Measurements from ENCODE around the gene MBD3.

DNA sequence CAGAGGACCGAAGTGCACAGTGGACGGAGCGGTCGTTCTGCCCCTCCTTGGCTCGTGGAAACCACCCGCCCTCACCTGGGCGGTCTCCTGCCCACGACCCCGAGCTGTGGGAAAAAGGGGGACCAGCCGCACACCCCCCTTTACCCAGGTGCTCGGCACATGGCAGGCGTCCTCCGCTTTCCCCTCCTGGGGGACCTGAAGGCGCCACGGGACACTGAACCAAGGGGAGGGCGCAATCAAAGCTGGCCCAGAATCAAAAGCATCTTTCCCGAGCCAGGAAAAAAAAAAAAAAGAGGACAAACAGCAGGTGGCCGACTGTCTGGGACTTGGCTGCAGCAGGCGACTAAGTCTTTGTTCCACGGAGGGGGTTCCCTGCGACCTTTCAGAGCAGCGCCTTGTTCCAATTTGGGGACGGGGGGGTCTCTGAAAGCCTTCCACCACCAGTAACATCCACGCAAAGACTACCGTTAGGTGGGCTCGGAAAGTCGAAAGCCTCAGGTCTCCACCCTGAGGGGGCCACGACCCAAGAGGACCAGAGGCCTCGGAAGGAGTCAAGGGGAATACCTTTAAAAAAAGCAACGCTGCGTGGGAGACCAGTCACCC, 1.1 kb downstream of the MBD3 start:
- TF ChIP-seq RAD21 (IDR thresholded peaks at IDR 0.05; ENCODE audit: low read length) (no peak), RFX5 (IDR thresholded peaks at IDR 0.05; ENCODE audit: low read depth, low read length) (no peak), POLR2A (IDR thresholded peaks at IDR 0.05; ENCODE audit: low read depth, low read length) (no peak), MXI1 (IDR thresholded peaks at IDR 0.05; ENCODE audit: borderline replicate concordance, low read depth, low read length) (0 out of 2 replicates have a peak, but pooled peaks have one; percentile 5), CEBPB (IDR thresholded peaks at IDR 0.05; ENCODE audit: low read depth, low read length) (no peak)
- TF ChIP-seq, protein P1, sequence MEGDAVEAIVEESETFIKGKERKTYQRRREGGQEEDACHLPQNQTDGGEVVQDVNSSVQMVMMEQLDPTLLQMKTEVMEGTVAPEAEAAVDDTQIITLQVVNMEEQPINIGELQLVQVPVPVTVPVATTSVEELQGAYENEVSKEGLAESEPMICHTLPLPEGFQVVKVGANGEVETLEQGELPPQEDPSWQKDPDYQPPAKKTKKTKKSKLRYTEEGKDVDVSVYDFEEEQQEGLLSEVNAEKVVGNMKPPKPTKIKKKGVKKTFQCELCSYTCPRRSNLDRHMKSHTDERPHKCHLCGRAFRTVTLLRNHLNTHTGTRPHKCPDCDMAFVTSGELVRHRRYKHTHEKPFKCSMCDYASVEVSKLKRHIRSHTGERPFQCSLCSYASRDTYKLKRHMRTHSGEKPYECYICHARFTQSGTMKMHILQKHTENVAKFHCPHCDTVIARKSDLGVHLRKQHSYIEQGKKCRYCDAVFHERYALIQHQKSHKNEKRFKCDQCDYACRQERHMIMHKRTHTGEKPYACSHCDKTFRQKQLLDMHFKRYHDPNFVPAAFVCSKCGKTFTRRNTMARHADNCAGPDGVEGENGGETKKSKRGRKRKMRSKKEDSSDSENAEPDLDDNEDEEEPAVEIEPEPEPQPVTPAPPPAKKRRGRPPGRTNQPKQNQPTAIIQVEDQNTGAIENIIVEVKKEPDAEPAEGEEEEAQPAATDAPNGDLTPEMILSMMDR (conservative IDR thresholded peaks at IDR 0.05; ENCODE audit: low read depth, low read length): no peak
- TF ChIP-seq, protein P2, sequence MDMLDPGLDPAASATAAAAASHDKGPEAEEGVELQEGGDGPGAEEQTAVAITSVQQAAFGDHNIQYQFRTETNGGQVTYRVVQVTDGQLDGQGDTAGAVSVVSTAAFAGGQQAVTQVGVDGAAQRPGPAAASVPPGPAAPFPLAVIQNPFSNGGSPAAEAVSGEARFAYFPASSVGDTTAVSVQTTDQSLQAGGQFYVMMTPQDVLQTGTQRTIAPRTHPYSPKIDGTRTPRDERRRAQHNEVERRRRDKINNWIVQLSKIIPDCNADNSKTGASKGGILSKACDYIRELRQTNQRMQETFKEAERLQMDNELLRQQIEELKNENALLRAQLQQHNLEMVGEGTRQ (IDR thresholded peaks at IDR 0.05; ENCODE audit: low read depth, low read length): no peak
